Right cardiac atrium (tissue), 5 donors: ENCODE results near the gene AP5S1. TPM values are rescaled to one million over a fixed set of nuclear protein-coding genes. Genes with fewer than 3 reads are reported as not detected.

Experiments
- ATAC-seq, 2 donors: fragments of 200-7000 bp; cut with Tn5 transposase; one replicate each; pipeline versions ENCODE4 v1.8.0 to v1.9.1; 2020; ENCODE audit warnings: moderate library complexity in 2 of 2, mild to moderate bottlenecking in 1 of 2
- DNase-seq, 3 donors: peaks; one replicate each; pipeline ENCODE4 v3.0.0-alpha.2; 2020
- H3K27ac ChIP-seq: one replicate; pipeline ENCODE4 v1.5.1; 2013; ENCODE audit warnings: mild to moderate bottlenecking, low read length, control low read depth, moderate library complexity
- H3K27me3 ChIP-seq: one replicate; pipeline ENCODE4 v1.6.1; 2013; ENCODE audit not compliant: control insufficient read depth, insufficient read depth
- H3K4me1 ChIP-seq: one replicate; pipeline ENCODE4 v1.6.1; 2013; ENCODE audit warnings: low read length; ENCODE audit not compliant: control insufficient read depth, insufficient read depth
- H3K4me3 ChIP-seq: one replicate; pipeline ENCODE4 v1.5.1; 2013; ENCODE audit warnings: low read length, control low read depth
- H3K9me3 ChIP-seq: one replicate; pipeline ENCODE4 v1.6.1; 2013; ENCODE audit warnings: low read length; ENCODE audit not compliant: control insufficient read depth
- WGBS: extraction: QIAGEN DNeasy Blood & Tissue Kit; methylation state at CpG from one replicate; pipeline ENCODE4 v1.1.7; 2013; 5-methylcytosine and 5-hydroxymethylcytosine counted together
- intact Hi-C, 4 donors: fragments of 100-400 bp; cut with DNase I; formaldehyde crosslinking; loops; one replicate each; pipeline versions ENCODE4 v1.11.0 to v1.14.0; 2022 to 2023
- polyA plus RNA-seq: library from polyadenylated mRNA; stranded (reverse); fragments of 200-250 nt; gene quantifications from one replicate; pipeline ENCODE4 v1.2.3, GENCODE V29; 2013
- total RNA-seq, 4 donors: library from RNA; stranded (reverse); fragmentation: NEBNext Ultra II Directional; extraction: Animal tissue kit (Norgen Biotek cat#: 25700); gene quantifications; one replicate each; pipeline ENCODE4 v1.2.1, GENCODE V29; 2021
- donor health status: healthy with polysubstance abuse.
- donor health status: DM: no; HTN: yes; CAD: no.
- donor health status: DM: no; HTN: no; CAD: no.
- donor health status: DM: no; HTN: yes; CAD: no; lungs with severe emphysema.
- donor health status: DM: yes; HTN: yes; CAD: no.

The AP5S1 gene
- total and polyA plus RNA-seq, 5 donors = 12.3 to 17.2 (median 12.6) TPM

GRCh38 chr20:3865887-3866407 is 45.6 kb downstream of the AP5S1 start:
- H3K27ac ChIP-seq = no peak overlapping the region
- no peaks in the 10 kb centered on the region for H3K27me3 ChIP-seq
- ATAC-seq (no peak), DNase-seq (no peak)
- no peaks in the 10 kb centered on the region for H3K9me3 ChIP-seq
- WGBS = 91% methylated on average over 14 of the region's 14 CpGs
- H3K4me1 ChIP-seq = no peaks in the 10 kb centered on the region
- intact Hi-C loops = no loop called here
- no peak overlapping the region for H3K4me3 ChIP-seq

DNA sequence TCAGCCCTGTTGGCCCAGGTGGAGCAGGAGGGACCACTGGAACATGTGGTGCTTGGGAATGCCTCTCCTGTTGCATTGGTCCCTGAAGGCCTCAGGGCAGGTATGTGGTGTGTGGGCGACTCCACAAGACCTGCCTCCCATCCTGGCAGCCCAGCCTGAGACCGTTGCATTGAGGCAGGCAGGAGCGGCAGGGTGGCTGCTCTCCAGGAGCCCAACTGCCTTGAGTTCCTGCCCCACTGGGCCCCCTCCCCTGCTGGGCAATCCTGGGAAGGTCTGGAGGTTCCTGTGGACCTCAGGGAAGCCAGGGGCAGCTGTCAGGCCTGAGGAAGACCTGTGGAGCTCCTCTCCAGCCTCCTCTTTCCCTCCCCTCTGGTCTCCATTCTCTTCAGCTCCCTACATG is 46.1 kb downstream of the AP5S1 start:
- H3K9me3 ChIP-seq = no peaks in the 10 kb centered on the region
- 83% methylated on average over 3 of the region's 3 CpGs for WGBS
- H3K27ac ChIP-seq = no peak overlapping the region
- H3K4me3 ChIP-seq = no peak overlapping the region
- ATAC-seq (no peak), DNase-seq (no peak)
- no peaks in the 10 kb centered on the region for H3K27me3 ChIP-seq
- intact Hi-C loops = no loop called here
- no peaks in the 10 kb centered on the region for H3K4me1 ChIP-seq

DNA sequence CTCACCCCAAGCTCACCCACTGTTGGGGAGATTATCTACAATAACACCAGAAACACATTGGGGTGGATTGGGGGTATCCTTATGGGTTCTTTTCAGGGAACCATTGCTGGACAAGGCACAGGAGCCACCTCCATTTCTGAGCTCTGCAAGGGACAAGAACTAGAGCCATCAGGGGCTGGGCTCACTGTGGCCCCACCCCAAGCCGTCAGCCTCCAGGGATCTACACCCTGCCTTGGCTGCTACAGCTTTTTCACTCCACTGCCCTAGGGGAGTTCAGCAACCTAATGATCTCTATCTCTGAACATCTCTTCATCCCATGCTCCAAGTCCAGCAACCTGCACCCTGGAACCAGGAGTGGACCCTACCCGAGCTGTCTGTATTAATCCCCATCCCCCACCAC is 47.5 kb downstream of the AP5S1 start:
- Histone ChIP-seq H3K4me3 (no peak overlapping the region), H3K27ac (no peak overlapping the region), H3K4me1 (no peaks in the 10 kb centered on the region), H3K27me3 (no peaks in the 10 kb centered on the region), H3K9me3 (no peaks in the 10 kb centered on the region)
- intact Hi-C loops = no loop called here
- WGBS = 59% methylated on average over 2 of the region's 2 CpGs
- DNase-seq (no peak), ATAC-seq (no peak)

DNA sequence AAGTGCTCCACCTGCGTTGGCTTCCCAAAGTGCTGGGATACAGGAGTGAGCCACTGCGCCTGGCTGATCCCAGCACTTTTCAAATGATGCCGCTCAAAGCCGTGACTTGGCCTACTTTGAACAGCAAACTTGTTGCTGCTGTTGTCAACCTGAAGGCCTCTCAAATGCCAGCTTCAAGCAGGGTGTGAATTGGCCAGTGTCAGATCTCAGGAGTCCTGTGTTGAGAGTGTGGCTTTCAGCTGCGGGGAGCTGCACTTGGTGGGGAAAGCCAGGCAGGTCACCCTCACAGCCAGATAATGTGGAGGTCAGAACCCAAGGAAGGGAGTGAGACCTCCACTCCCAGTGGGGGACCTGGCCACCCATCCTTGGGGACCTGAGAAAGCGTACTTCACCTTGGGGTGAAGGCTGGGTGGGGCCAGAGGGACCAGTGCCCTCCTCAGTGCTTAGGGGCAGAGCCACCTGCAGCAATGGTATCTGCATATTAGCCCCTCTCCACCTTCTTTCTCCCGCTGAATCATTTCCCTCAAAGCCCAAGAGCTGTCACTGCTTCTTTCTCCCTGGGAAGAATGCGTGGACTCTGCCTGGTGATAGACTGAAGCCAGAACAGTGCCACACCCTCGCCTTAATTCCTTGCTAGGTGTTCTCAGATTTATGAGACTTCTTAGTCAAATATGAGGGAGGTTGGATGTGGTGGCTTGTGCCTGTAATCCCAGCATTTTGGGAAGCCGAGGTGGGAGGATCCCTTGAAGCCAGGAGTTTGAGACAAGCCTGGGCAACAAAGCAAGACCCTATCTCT is 49.7 kb downstream of the AP5S1 start:
- peaks cover 5% of the 10 kb centered on the region for H3K4me1 ChIP-seq
- H3K9me3 ChIP-seq = no peaks in the 10 kb centered on the region
- no peak overlapping the region for H3K4me3 ChIP-seq
- H3K27me3 ChIP-seq = no peaks in the 10 kb centered on the region
- 83% methylated on average over 10 of the region's 10 CpGs for WGBS
- no peak overlapping the region for H3K27ac ChIP-seq
- DNase-seq = no peak
- no peak for ATAC-seq
- intact Hi-C loops = no loop called here

DNA sequence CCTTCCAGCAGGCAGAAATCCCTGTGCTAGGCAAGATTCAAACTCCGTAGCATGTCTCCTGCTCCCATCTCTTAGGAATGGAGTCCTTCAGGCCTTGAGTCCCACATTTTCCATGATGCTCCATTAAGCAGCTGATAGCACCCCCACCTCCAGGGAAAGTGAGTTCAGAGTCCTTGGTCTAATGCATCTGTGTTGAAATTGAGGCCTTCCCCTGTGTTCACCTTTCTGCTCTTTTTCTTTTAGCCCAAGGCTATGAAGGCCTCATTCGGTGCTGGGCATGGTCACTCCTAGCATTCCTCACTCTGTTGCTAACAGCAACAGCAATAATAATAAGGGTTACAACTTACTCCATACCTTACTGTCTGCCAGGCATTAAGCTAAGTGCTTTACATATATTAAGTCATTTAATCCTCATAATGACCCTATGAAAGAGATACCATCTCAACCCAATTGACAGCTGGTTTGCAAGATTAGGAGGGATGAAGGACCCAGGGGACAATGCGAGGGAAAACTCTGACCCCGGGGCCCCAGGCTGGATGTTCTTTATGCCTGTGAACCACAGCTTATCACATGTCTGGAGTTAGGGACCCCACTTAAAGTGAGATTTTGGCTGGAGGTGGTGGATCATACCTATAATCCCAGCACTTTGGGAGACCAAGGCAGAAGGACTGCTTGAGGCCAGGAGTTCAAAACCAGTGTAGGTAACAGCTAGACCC is 51.4 kb downstream of the AP5S1 start:
- intact Hi-C loops = no loop called here
- Histone ChIP-seq H3K27ac (no peak overlapping the region), H3K9me3 (no peaks in the 10 kb centered on the region), H3K27me3 (no peaks in the 10 kb centered on the region), H3K4me1 (peaks cover 5% of the 10 kb centered on the region), H3K4me3 (no peak overlapping the region)
- ATAC-seq (no peak), DNase-seq (no peak)
- WGBS = 81% methylated on average over 4 of the region's 4 CpGs

- ATAC-seq (no peak), DNase-seq (no peak)
- H3K27me3 ChIP-seq = no peaks in the 10 kb centered on the region
- intact Hi-C loops = no loop called here
- no peaks in the 10 kb centered on the region for H3K9me3 ChIP-seq
- H3K4me3 ChIP-seq = no peak overlapping the region
- WGBS = 95% methylated on average over 5 of the region's 5 CpGs
- peaks cover 5% of the 10 kb centered on the region for H3K4me1 ChIP-seq
- no peak overlapping the region for H3K27ac ChIP-seq
Observed at GRCh38 chr20:3873507-3873906, 53.2 kb downstream of the AP5S1 start.

DNA sequence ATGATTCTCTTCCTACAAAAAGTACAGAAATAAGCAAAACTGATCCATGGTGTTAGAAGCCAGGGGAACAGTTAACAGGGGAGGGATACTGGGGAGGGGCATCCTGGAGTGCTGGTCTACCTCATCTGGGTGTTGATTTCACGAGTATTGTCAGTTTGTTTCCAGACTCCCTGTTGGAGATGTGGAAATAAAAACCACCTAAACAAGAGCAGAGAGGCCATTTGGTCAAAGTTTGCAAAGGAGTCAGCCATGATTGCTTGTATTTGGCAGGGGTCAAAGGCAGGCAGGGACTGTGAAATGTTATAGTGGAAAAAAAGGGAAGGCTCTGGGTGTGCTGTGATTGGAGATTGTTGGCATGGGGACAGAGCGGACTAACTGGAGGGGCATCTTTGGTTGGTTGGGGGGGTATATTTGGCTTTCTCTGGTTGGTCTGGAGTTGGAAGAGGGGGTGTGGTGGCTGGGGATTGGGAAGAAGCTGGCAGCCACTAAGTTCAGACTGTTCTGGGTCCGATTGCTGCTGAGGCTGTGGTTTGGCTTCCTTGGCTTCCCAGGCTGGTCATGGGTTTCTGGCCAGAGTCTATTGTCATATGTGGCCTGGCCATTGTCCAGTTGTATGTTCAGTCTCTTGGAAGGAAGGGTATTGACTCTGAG is 54.0 kb downstream of the AP5S1 start:
- peak in 1 of 2 donors; percentile 5 for ATAC-seq
- 46% methylated on average over 3 of the region's 3 CpGs for WGBS
- H3K4me1 ChIP-seq = peaks cover 5% of the 10 kb centered on the region
- no peak overlapping the region for H3K27ac ChIP-seq
- DNase-seq = no peak
- no peaks in the 10 kb centered on the region for H3K9me3 ChIP-seq
- intact Hi-C loops = no loop called here
- no peak overlapping the region for H3K4me3 ChIP-seq
- no peaks in the 10 kb centered on the region for H3K27me3 ChIP-seq

DNA sequence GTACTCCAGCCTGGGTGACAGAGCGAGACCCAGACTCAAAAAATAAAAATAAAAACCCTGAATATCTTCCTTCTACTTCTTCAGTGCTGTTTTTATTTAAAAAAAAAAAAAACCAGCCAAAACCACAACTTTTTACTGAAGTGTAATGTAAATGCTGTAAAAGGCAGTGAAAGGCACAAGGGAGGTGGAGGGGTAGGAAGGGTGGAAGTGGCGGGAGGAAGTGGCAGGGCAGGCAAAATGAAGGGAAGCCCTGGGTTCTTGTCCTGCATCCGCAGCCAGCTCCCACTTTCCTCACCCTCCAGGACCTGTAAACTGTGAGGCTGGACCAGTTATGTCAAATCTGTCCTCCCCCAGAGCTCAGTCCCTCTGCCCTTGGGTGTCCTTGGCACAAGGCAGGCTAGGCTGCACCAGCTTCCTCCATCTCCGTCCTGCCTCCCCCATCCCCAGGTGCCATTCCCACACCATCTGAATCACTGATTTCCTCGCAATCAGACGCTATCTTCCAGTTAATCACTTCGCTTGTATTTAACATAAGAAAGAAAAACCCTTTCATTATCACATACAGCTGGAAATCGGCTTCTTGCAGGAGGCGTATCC is 55.1 kb downstream of the AP5S1 start:
- peaks cover 5% of the 10 kb centered on the region for H3K4me1 ChIP-seq
- no peaks in the 10 kb centered on the region for H3K27me3 ChIP-seq
- no peaks in the 10 kb centered on the region for H3K9me3 ChIP-seq
- H3K4me3 ChIP-seq = no peak overlapping the region
- WGBS = 69% methylated on average over 9 of the region's 9 CpGs
- no peak overlapping the region for H3K27ac ChIP-seq
- DNase-seq (no peak), ATAC-seq (peak; percentile 29 to 35)
- intact Hi-C loops = no loop called here

DNA sequence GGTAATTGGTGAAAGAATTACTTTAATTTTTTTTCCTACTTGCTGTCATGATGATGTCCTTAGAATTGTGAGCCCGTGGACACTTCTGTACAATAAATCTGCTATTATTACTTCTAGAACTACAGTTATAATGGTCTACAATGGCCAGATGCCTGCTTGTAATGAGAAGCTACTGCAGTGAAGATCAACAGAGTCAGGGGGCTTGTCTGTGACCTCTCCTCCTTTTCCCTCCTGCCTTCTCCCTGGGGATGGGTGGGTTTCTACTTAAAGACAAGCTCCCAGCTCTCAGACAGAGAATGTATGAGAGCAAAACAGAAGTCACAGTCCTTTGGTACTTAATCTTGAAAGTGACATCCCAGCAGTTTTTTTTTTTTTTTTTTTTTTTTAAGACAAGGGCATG is 55.7 kb downstream of the AP5S1 start:
- Histone ChIP-seq H3K4me3 (no peak overlapping the region), H3K27me3 (no peaks in the 10 kb centered on the region), H3K9me3 (no peaks in the 10 kb centered on the region), H3K27ac (no peak overlapping the region), H3K4me1 (peaks cover 5% of the 10 kb centered on the region)
- intact Hi-C loops = no loop called here
- no peak for ATAC-seq
- DNase-seq = no peak
- 49% methylated on average over 1 of the region's 1 CpG for WGBS

DNA sequence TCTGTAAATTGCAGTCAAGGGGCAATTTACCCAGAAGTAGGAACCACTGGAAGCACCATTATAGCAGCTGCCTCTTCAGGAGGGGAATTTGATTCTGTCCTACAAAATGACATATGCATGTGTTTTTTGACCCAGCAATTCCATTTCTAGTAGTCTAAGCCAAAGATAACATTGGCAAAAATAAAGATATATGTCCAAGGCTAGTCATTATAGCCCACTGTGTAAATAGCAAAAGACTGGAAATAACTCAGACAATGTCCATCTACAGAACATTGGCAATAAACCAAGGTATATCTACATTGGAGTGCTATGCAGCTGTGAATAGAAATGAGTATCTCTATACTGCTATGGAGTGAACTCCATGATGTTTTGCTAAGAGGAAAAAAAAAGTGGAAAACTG is 56.3 kb downstream of the AP5S1 start:
- no peaks in the 10 kb centered on the region for H3K27me3 ChIP-seq
- ATAC-seq (no peak), DNase-seq (no peak)
- no peak overlapping the region for H3K27ac ChIP-seq
- H3K4me3 ChIP-seq = no peak overlapping the region
- intact Hi-C loops = no loop called here
- H3K4me1 ChIP-seq = peaks cover 5% of the 10 kb centered on the region
- no peaks in the 10 kb centered on the region for H3K9me3 ChIP-seq
